Mesothelial cell of epicardium (in vitro differentiated cells): Measurements from ENCODE around the gene ZFYVE28. TPM values are rescaled to one million over a fixed set of nuclear protein-coding genes. Genes with fewer than 3 reads are reported as not detected.
A peak's percentile ranks its signal among the peaks of the same experiment; 100 is the strongest.

ENCODE experiments used
- DNase-seq, 2 experiments: peaks; one replicate each; pipeline ENCODE4 v3.0.0; 2021; ENCODE audit warnings: low spot score in 2 of 2; ENCODE audit not compliant: unreplicated experiment in 2 of 2
- H3K27ac Mint-ChIP-seq: 2 replicates; pipeline ENCODE4 v1.8.0; 2021; ENCODE audit warnings: mixed read lengths
- H3K27me3 Mint-ChIP-seq: 2 replicates; pipeline ENCODE4 v1.8.0; 2021; ENCODE audit warnings: low read depth, mixed read lengths
- H3K36me3 Mint-ChIP-seq: 2 replicates; pipeline ENCODE4 v1.8.0; 2021; ENCODE audit warnings: mixed read lengths
- H3K4me1 Mint-ChIP-seq: 2 replicates; pipeline ENCODE4 v1.8.0; 2021; ENCODE audit warnings: mixed read lengths
- H3K4me3 Mint-ChIP-seq: 2 replicates; pipeline ENCODE4 v1.8.0; 2021; ENCODE audit warnings: mild to moderate bottlenecking, moderate library complexity, mixed read lengths
- H3K9me3 Mint-ChIP-seq: 2 replicates; pipeline ENCODE4 v1.8.0; 2021; ENCODE audit warnings: mixed read lengths
- CTCF ChIP-seq: fragments of 200-600 bp; sonication (generic); IDR thresholded peaks from one replicate; pipeline ENCODE4 v1.5.0; 2021; ENCODE audit warnings: antibody characterized with exemption; ENCODE audit not compliant: unreplicated experiment
- total RNA-seq: library from RNA; stranded (reverse); gene quantifications from 3 replicates; pipeline ENCODE4 v1.2.1, GENCODE V29; 2021

ZFYVE28 gene
- total RNA-seq, 1 donor from 2014 or later = 0.51 TPM

GRCh38 chr4:2286904-2287593 is 131.4 kb downstream of the ZFYVE28 start:
- peaks cover 3% of the 10 kb centered on the region for H3K27me3 Mint-ChIP-seq
- TF ChIP-seq CTCF = no peak

GRCh38 chr4:2285613-2286381 is 132.6 kb downstream of the ZFYVE28 start:
- Mint-ChIP-seq H3K36me3 (no peaks in the 10 kb centered on the region), H3K27ac (no peak overlapping the region), H3K4me3 (no peak overlapping the region), H3K4me1 (peaks cover 13% of the 10 kb centered on the region), H3K27me3 (peaks cover 3% of the 10 kb centered on the region), H3K9me3 (no peaks in the 10 kb centered on the region)
- no peak for TF ChIP-seq CTCF
- peak in 1 of 2 experiments; percentile 17 for DNase-seq

More at GRCh38 chr4:2286904-2287593, 131.4 kb downstream of the ZFYVE28 start:
- Mint-ChIP-seq H3K27ac (no peak overlapping the region), H3K4me1 (peaks cover 18% of the 10 kb centered on the region), H3K4me3 (no peak overlapping the region), H3K9me3 (no peaks in the 10 kb centered on the region), H3K36me3 (no peaks in the 10 kb centered on the region)
- DNase-seq = peak in 1 of 2 experiments; percentile 23

- Mint-ChIP-seq H3K9me3 (no peaks in the 10 kb centered on the region), H3K4me3 (no peak overlapping the region), H3K36me3 (no peaks in the 10 kb centered on the region), H3K27ac (no peak overlapping the region), H3K27me3 (peaks cover 3% of the 10 kb centered on the region), H3K4me1 (peaks cover 12% of the 10 kb centered on the region)
- no peak for TF ChIP-seq CTCF
- peak in 1 of 2 experiments; percentile 4 for DNase-seq
These were observed 133.4 kb downstream of the ZFYVE28 start for GRCh38 chr4:2284934-2285612.

GRCh38 chr4:2284161-2284933 is 134.1 kb downstream of the ZFYVE28 start:
- no peak for DNase-seq
- peaks cover 3% of the 10 kb centered on the region for H3K27me3 Mint-ChIP-seq
- no peak overlapping the region for H3K4me3 Mint-ChIP-seq
- H3K36me3 Mint-ChIP-seq = no peaks in the 10 kb centered on the region
- H3K4me1 Mint-ChIP-seq = peaks cover 12% of the 10 kb centered on the region
- TF ChIP-seq CTCF = no peak
- no peak overlapping the region for H3K27ac Mint-ChIP-seq
- H3K9me3 Mint-ChIP-seq = no peaks in the 10 kb centered on the region

- no peak for DNase-seq
- no peak for TF ChIP-seq CTCF
- H3K4me3 Mint-ChIP-seq = no peak overlapping the region
- H3K27me3 Mint-ChIP-seq = peaks cover 3% of the 10 kb centered on the region
- H3K9me3 Mint-ChIP-seq = no peaks in the 10 kb centered on the region
- no peaks in the 10 kb centered on the region for H3K36me3 Mint-ChIP-seq
- H3K27ac Mint-ChIP-seq = no peak overlapping the region
- peaks cover 12% of the 10 kb centered on the region for H3K4me1 Mint-ChIP-seq
These were observed 135.2 kb downstream of the ZFYVE28 start for GRCh38 chr4:2283199-2283711.
